Raji (cell line): ENCODE data around the gene ESPNL.

ENCODE experiments used
- POLR2A ChIP-seq: IDR thresholded peaks from 2 replicates; pipeline ENCODE4 v1.6.1; 2011; ENCODE audit warnings: low read depth, low read length, control low read depth; ENCODE audit not compliant: insufficient read depth

The ESPNL gene

GRCh38 chr2:238092486-238093035, 7.6 kb upstream of the ESPNL start:
- TF ChIP-seq POLR2A: no peak

- TF ChIP-seq POLR2A: no peak
Measured at GRCh38 chr2:238093181-238094140, 6.7 kb upstream of the ESPNL start.

- no peak for TF ChIP-seq POLR2A
Measured at GRCh38 chr2:238094438-238095022, 5.6 kb upstream of the ESPNL start.

- no peak for TF ChIP-seq POLR2A
Measured at GRCh38 chr2:238095143-238095542, 5.0 kb upstream of the ESPNL start.

- no peak for TF ChIP-seq POLR2A
Measured at GRCh38 chr2:238096311-238097011, 3.7 kb upstream of the ESPNL start.

- TF ChIP-seq POLR2A: no peak
Measured at GRCh38 chr2:238097201-238097987, 2.7 kb upstream of the ESPNL start.

GRCh38 chr2:238097988-238098871, 1.9 kb upstream of the ESPNL start:
- TF ChIP-seq POLR2A: peak; percentile 60

- no peak for TF ChIP-seq POLR2A
Measured at GRCh38 chr2:238098901-238099713, 1.0 kb upstream of the ESPNL start.

GRCh38 chr2:238099714-238100048, 459 bp upstream of the ESPNL start:
- TF ChIP-seq POLR2A: no peak

- TF ChIP-seq POLR2A: no peak
Measured at GRCh38 chr2:238100821-238101771, 956 bp downstream of the ESPNL start.

GRCh38 chr2:238101891-238102841, 2.0 kb downstream of the ESPNL start:
- no peak for TF ChIP-seq POLR2A

- TF ChIP-seq POLR2A: no peak
Measured at GRCh38 chr2:238102865-238103264, 2.7 kb downstream of the ESPNL start.
